H9 (cell line): ENCODE measurements around the gene GCNT1. TPM values are rescaled to one million over a fixed set of nuclear protein-coding genes. Genes with fewer than 3 reads are reported as not detected.

Experiments used
- DNase-seq: peaks from one replicate; pipeline ENCODE4 v3.0.0-alpha.2; 2017
- H2AFZ ChIP-seq: one replicate; pipeline ENCODE4 v1.6.1; 2013; ENCODE audit warnings: mild to moderate bottlenecking, low read length, control low read depth, moderate library complexity
- H2AK5ac ChIP-seq: 2 replicates; pipeline ENCODE4 v1.6.1; 2013; ENCODE audit warnings: low read length, control low read depth, mixed read lengths; ENCODE audit not compliant: insufficient read length
- H2BK120ac ChIP-seq: one replicate; pipeline ENCODE4 v1.6.1; 2013; ENCODE audit warnings: low read depth, mild to moderate bottlenecking, low read length, control low read depth, inconsistent platforms; ENCODE audit not compliant: poor library complexity, severe bottlenecking
- H2BK12ac ChIP-seq: 2 replicates; pipeline ENCODE4 v1.6.1; 2013; ENCODE audit warnings: low read length, control low read depth, mixed read lengths, low read depth; ENCODE audit not compliant: insufficient read length
- H2BK15ac ChIP-seq: 2 replicates; pipeline ENCODE4 v1.6.1; 2013; ENCODE audit warnings: low read depth, low read length, control low read depth
- H2BK20ac ChIP-seq: one replicate; pipeline ENCODE4 v1.6.1; 2013; ENCODE audit warnings: low read depth, mild to moderate bottlenecking, low read length, control low read depth, inconsistent platforms; ENCODE audit not compliant: poor library complexity, severe bottlenecking
- H2BK5ac ChIP-seq: 2 replicates; pipeline ENCODE4 v1.6.1; 2013; ENCODE audit warnings: low read length, control low read depth, mixed read lengths; ENCODE audit not compliant: insufficient read length
- H3K14ac ChIP-seq: 2 replicates; pipeline ENCODE4 v1.6.1; 2013; ENCODE audit warnings: low read length, control low read depth; ENCODE audit not compliant: insufficient read depth
- H3K18ac ChIP-seq: 2 replicates; pipeline ENCODE4 v1.6.1; 2013; ENCODE audit warnings: low read depth, mild to moderate bottlenecking, mixed read lengths, low read length, control low read depth; ENCODE audit not compliant: insufficient read length
- H3K23ac ChIP-seq: 2 replicates; pipeline ENCODE4 v1.6.1; 2013; ENCODE audit warnings: low read length, control low read depth, mixed read lengths, low read depth; ENCODE audit not compliant: insufficient read length
- H3K23me2 ChIP-seq: 2 replicates; pipeline ENCODE4 v1.6.1; 2013; ENCODE audit warnings: low read depth, mild to moderate bottlenecking, mixed read lengths, low read length, control low read depth; ENCODE audit not compliant: insufficient read length, poor library complexity, severe bottlenecking
- H3K27ac ChIP-seq: 2 replicates; pipeline ENCODE4 v1.5.1; 2013; ENCODE audit warnings: low read length, control low read depth, mixed read lengths, low read depth; ENCODE audit not compliant: insufficient read length
- H3K27me3 ChIP-seq: 2 replicates; pipeline ENCODE4 v1.6.1; 2013; ENCODE audit warnings: low read length, control low read depth, inconsistent platforms; ENCODE audit not compliant: insufficient read depth
- H3K4ac ChIP-seq: 2 replicates; pipeline ENCODE4 v1.6.1; 2013; ENCODE audit warnings: low read depth, mild to moderate bottlenecking, control low read depth, inconsistent platforms, low read length, moderate library complexity
- H3K4me1 ChIP-seq: 2 replicates; pipeline ENCODE4 v1.6.1; 2013; ENCODE audit warnings: low read length, control low read depth, inconsistent platforms; ENCODE audit not compliant: insufficient read depth
- H3K4me2 ChIP-seq: 2 replicates; pipeline ENCODE4 v1.6.1; 2013; ENCODE audit warnings: low read length, control low read depth, mixed read lengths; ENCODE audit not compliant: insufficient read length, insufficient read depth
- H3K56ac ChIP-seq: 2 replicates; pipeline ENCODE4 v1.6.1; 2013; ENCODE audit warnings: low read depth, mild to moderate bottlenecking, mixed read lengths, low read length, control low read depth; ENCODE audit not compliant: insufficient read length
- H3K79me1 ChIP-seq: 2 replicates; pipeline ENCODE4 v1.6.1; 2013; ENCODE audit warnings: low read depth, mild to moderate bottlenecking, moderate library complexity, low read length, control low read depth, inconsistent platforms; ENCODE audit not compliant: insufficient read depth, poor library complexity, severe bottlenecking
- H3K79me2 ChIP-seq: 2 replicates; pipeline ENCODE4 v1.6.1; 2013; ENCODE audit warnings: low read length, control low read depth, inconsistent platforms; ENCODE audit not compliant: insufficient read depth
- H3K9ac ChIP-seq: 2 replicates; pipeline ENCODE4 v1.6.1; 2013; ENCODE audit warnings: low read length, control low read depth, mixed read lengths; ENCODE audit not compliant: insufficient read length; ENCODE audit errors: extremely low read depth
- H3K9me3 ChIP-seq: one replicate; pipeline ENCODE4 v1.6.1; 2013; ENCODE audit warnings: low read depth, low read length, inconsistent platforms; ENCODE audit not compliant: control insufficient read depth
- H3T11ph ChIP-seq: one replicate; pipeline ENCODE4 v1.6.1; 2013; ENCODE audit warnings: mild to moderate bottlenecking, low read length, control low read depth, inconsistent platforms
- H4K20me1 ChIP-seq: one replicate; pipeline ENCODE4 v1.6.1; 2013; ENCODE audit not compliant: control insufficient read depth, insufficient read length, insufficient read depth
- H4K5ac ChIP-seq: 2 replicates; pipeline ENCODE4 v1.6.1; 2013; ENCODE audit warnings: low read depth, mild to moderate bottlenecking, mixed read lengths, low read length, control low read depth; ENCODE audit not compliant: insufficient read length
- H4K8ac ChIP-seq: replicated peaks from 2 replicates; pipeline ENCODE4 v1.6.1; 2013; ENCODE audit warnings: low read length, control low read depth, mixed read lengths, low read depth; ENCODE audit not compliant: insufficient read length
- H4K91ac ChIP-seq: 2 replicates; pipeline ENCODE4 v1.6.1; 2013; ENCODE audit warnings: low read depth, mild to moderate bottlenecking, moderate library complexity, mixed read lengths, low read length, control low read depth; ENCODE audit not compliant: insufficient read length
- H3K27ac Mint-ChIP-seq, 3 experiments: 2 replicates in 2 of 3; 3 replicates in 1 of 3; pipeline ENCODE4 v1.8.0; 2020 to 2021; ENCODE audit warnings: mixed read lengths in 3 of 3, mild to moderate bottlenecking in 1 of 3, moderate library complexity in 1 of 3
- H3K27me3 Mint-ChIP-seq: 2 replicates; pipeline ENCODE4 v1.8.0; 2021; ENCODE audit warnings: low read depth, mild to moderate bottlenecking, moderate library complexity, mixed read lengths
- H3K36me3 Mint-ChIP-seq, 3 experiments: 2 replicates in 2 of 3; 3 replicates in 1 of 3; pipeline ENCODE4 v1.8.0; 2020 to 2021; ENCODE audit warnings: low read depth in 3 of 3, mixed read lengths in 3 of 3; ENCODE audit not compliant: insufficient read depth in 1 of 3
- H3K4me1 Mint-ChIP-seq, 2 experiments: 2 replicates each; pipeline ENCODE4 v1.8.0; 2020; ENCODE audit warnings: mixed read lengths in 2 of 2
- H3K4me3 Mint-ChIP-seq, 2 experiments: 2 replicates in 1 of 2; 3 replicates in 1 of 2; pipeline ENCODE4 v1.8.0; 2020 to 2021; ENCODE audit warnings: mild to moderate bottlenecking in 2 of 2, mixed read lengths in 2 of 2, moderate library complexity in 1 of 2
- H3K9me3 Mint-ChIP-seq, 2 experiments: 2 replicates in 1 of 2; 3 replicates in 1 of 2; pipeline ENCODE4 v1.8.0; 2020; ENCODE audit warnings: mild to moderate bottlenecking in 2 of 2, mixed read lengths in 2 of 2, moderate library complexity in 1 of 2
- CTCF ChIP-seq: fragments of 200-600 bp; sonication (generic); conservative IDR thresholded peaks from 3 replicates; pipeline ENCODE4 v1.8.0; 2021; ENCODE audit warnings: antibody characterized with exemption, mild to moderate bottlenecking
- WGBS: extraction: QIAGEN DNeasy Blood & Tissue Kit; methylation state at CpG from one replicate; pipeline ENCODE4 v1.1.7; 2013; ENCODE audit warnings: missing lambda C conversion rate, low lambda C conversion rate, mixed read lengths; ENCODE audit not compliant: insufficient read length; ENCODE audit errors: extremely low coverage; 5-methylcytosine and 5-hydroxymethylcytosine counted together
- total RNA-seq: library from RNA; stranded (reverse); gene quantifications from 2 replicates; pipeline ENCODE4 v1.2.1, GENCODE V29; 2021

GCNT1 gene
- total RNA-seq, 1 experiment from 2014 or later, result 35.6 TPM

GRCh38 chr9:76553680-76554079 is 94.7 kb downstream of the GCNT1 start:
- H3K4me1 Mint-ChIP-seq, result peaks cover 22 to 24% of the 10 kb centered on the region in 2 experiments
- no peak for DNase-seq
- H2AFZ ChIP-seq, result peak overlapping the region; percentile 24

More at GRCh38 chr9:76553680-76554079, 94.7 kb downstream of the GCNT1 start:
- H3K79me2 ChIP-seq, result no peaks in the 10 kb centered on the region
- Mint-ChIP-seq H3K9me3 (peaks cover 0 to 3% of the 10 kb centered on the region in 2 experiments; a peak in 3 of 5 replicates), H3K27ac (peak overlapping the region in 1 of 3 experiments; percentile 33; a peak in 1 of 7 replicates), H3K27me3 (no peaks in the 10 kb centered on the region; the same call in 1 of the 2 replicates), H3K36me3 (no peaks in the 10 kb centered on the region; a peak in 1 of 7 replicates), H3K4me3 (no peak overlapping the region)
- no peak overlapping the region for H4K91ac ChIP-seq
- no peak overlapping the region for H3K14ac ChIP-seq
- H3K4me1 ChIP-seq, result peaks cover 2% of the 10 kb centered on the region; the same call in 1 of the 2 replicates
- H3K27ac ChIP-seq, result no peak overlapping the region
- no peak overlapping the region for H4K5ac ChIP-seq
- H4K20me1 ChIP-seq, result no peaks in the 10 kb centered on the region
- H3K79me1 ChIP-seq, result no peaks in the 10 kb centered on the region
- H4K8ac ChIP-seq, result no peak overlapping the region
- H2BK5ac ChIP-seq, result no peak overlapping the region
- no CpG with 5 or more reads among the region's 5 CpGs for WGBS
- H3K23me2 ChIP-seq, result no peaks in the 10 kb centered on the region
- no peak overlapping the region for H2AK5ac ChIP-seq
- no peak overlapping the region for H2BK120ac ChIP-seq
- H2BK15ac ChIP-seq, result no peak overlapping the region
- H3K9ac ChIP-seq, result no peak overlapping the region
- no peak overlapping the region for H3K4ac ChIP-seq
- no peak for TF ChIP-seq CTCF
- no peak overlapping the region for H3K4me2 ChIP-seq
- H3K9me3 ChIP-seq, result no peaks in the 10 kb centered on the region
- no peaks in the 10 kb centered on the region for H3K27me3 ChIP-seq
- no peak overlapping the region for H2BK12ac ChIP-seq
- no peak overlapping the region for H3K56ac ChIP-seq
- no peak overlapping the region for H3K18ac ChIP-seq
- H3K23ac ChIP-seq, result no peak overlapping the region
- no peak overlapping the region for H2BK20ac ChIP-seq
- no peak overlapping the region for H3T11ph ChIP-seq

Other genes with a start within 250 kb of the GCNT1 start
- gene RFK, start 64.8 kb upstream of the GCNT1 start, total RNA-seq, result 12.0 TPM in 2 replicates